Gastrocnemius medialis (tissue), 4 donors: Measurements from ENCODE around the gene PLEKHA3.
"Not testable (repeated sequence)": the region's sequence is repeated elsewhere in the genome, so short reads cannot be mapped to it uniquely, and the experiment has no call there.

Experiments
- POLR2A ChIP-seq, 2 donors: fragments of 450-650 bp; IDR thresholded peaks; one replicate each; pipeline ENCODE4 v1.6.1; 2017; ENCODE audit warnings: antibody characterized with exemption in 2 of 2, mild to moderate bottlenecking in 2 of 2, moderate library complexity in 2 of 2
- TF ChIP-seq, protein P1 (sequence below), 5 experiments: fragments of 450-650 bp in 3 of 5; fragments of 200-600 bp in 2 of 5; sonication (generic) in 2 of 5; IDR thresholded peaks in 4 of 5; conservative IDR thresholded peaks in 1 of 5; 1 replicate in 4 of 5; 2 replicates in 1 of 5; pipeline ENCODE4 v1.5.1; 2016 to 2019; ENCODE audit warnings: antibody characterized with exemption in 5 of 5, mild to moderate bottlenecking in 3 of 5, moderate library complexity in 3 of 5

DNA sequence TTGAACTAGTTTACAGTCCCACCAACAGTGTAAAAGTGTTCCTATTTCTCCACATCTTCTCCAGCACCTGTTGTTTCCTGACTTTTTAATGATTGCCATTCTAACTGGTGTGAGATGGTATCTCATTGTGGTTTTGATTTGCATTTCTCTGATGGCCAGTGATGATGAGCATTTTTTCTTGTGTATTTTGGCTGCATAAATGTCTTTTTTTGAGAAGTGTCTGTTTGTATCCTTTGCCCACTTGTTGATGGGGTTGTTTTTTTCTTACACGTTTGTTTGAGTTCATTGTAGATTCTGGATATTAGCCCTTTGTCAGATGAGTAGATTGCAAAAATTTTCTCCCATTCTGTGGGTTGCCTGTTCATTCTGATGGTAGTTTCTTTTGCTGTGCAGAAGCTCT is 45.2 kb downstream of the PLEKHA3 start:
- TF ChIP-seq, protein P1, sequence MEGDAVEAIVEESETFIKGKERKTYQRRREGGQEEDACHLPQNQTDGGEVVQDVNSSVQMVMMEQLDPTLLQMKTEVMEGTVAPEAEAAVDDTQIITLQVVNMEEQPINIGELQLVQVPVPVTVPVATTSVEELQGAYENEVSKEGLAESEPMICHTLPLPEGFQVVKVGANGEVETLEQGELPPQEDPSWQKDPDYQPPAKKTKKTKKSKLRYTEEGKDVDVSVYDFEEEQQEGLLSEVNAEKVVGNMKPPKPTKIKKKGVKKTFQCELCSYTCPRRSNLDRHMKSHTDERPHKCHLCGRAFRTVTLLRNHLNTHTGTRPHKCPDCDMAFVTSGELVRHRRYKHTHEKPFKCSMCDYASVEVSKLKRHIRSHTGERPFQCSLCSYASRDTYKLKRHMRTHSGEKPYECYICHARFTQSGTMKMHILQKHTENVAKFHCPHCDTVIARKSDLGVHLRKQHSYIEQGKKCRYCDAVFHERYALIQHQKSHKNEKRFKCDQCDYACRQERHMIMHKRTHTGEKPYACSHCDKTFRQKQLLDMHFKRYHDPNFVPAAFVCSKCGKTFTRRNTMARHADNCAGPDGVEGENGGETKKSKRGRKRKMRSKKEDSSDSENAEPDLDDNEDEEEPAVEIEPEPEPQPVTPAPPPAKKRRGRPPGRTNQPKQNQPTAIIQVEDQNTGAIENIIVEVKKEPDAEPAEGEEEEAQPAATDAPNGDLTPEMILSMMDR (IDR thresholded peaks at IDR 0.05 in 4 of 5, conservative IDR thresholded peaks at IDR 0.05 in 1 of 5): not testable (repeated sequence)
- not testable (repeated sequence) for TF ChIP-seq POLR2A (IDR thresholded peaks at IDR 0.05)
